Sigmoid colon (tissue), 4 donors: ENCODE results near the gene IL15RA.

ENCODE experiments used
- EP300 ChIP-seq, 4 donors: sonication (generic); formaldehyde crosslinking; IDR thresholded peaks; one replicate each; pipeline ENCODE4 v1.6.1; 2017; ENCODE audit warnings: antibody characterized with exemption in 4 of 4
- POLR2A ChIP-seq, 2 donors: fragments of 450-650 bp; IDR thresholded peaks; one replicate each; pipeline ENCODE4 v1.6.1; 2016; ENCODE audit warnings: antibody characterized with exemption in 2 of 2, mild to moderate bottlenecking in 2 of 2, moderate library complexity in 2 of 2
- POLR2AphosphoS5 ChIP-seq, 4 donors: sonication (generic); formaldehyde crosslinking; IDR thresholded peaks; one replicate each; pipeline ENCODE4 v1.6.1; 2017; ENCODE audit warnings: antibody characterized with exemption in 4 of 4
- TF ChIP-seq, protein P1 (sequence below), 4 experiments: fragments of 450-650 bp in 3 of 4; fragments of 200-600 bp in 1 of 4; IDR thresholded peaks; one replicate each; pipeline ENCODE4 v1.5.1; 2016 to 2019; ENCODE audit warnings: antibody characterized with exemption in 4 of 4, mild to moderate bottlenecking in 3 of 4, moderate library complexity in 2 of 4

DNA sequence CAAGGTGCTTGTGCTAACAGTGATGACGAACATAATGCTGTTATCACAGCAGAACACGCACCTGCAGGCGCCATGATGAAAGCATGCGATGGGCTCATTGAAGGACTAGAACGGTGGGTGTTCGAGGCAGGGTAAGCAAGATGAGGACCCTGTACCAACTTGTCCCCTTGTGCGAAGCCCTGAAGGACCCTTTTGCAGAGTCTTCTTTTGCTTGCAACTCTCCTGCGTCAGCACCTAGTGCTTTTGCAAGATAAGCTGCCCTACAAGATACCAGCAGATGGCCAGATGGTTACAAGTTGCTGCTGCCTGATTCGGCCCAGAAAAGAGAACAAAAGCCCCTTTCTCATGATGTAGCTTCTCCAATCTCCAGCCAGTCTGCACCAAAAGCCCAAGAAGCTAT, 4.2 kb upstream of the IL15RA start:
- TF ChIP-seq EP300 (IDR thresholded peaks at IDR 0.05) = no peak
- TF ChIP-seq, protein P1, sequence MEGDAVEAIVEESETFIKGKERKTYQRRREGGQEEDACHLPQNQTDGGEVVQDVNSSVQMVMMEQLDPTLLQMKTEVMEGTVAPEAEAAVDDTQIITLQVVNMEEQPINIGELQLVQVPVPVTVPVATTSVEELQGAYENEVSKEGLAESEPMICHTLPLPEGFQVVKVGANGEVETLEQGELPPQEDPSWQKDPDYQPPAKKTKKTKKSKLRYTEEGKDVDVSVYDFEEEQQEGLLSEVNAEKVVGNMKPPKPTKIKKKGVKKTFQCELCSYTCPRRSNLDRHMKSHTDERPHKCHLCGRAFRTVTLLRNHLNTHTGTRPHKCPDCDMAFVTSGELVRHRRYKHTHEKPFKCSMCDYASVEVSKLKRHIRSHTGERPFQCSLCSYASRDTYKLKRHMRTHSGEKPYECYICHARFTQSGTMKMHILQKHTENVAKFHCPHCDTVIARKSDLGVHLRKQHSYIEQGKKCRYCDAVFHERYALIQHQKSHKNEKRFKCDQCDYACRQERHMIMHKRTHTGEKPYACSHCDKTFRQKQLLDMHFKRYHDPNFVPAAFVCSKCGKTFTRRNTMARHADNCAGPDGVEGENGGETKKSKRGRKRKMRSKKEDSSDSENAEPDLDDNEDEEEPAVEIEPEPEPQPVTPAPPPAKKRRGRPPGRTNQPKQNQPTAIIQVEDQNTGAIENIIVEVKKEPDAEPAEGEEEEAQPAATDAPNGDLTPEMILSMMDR (IDR thresholded peaks at IDR 0.05) = no peak
- TF ChIP-seq POLR2A (IDR thresholded peaks at IDR 0.05) = no peak
- TF ChIP-seq POLR2AphosphoS5 (IDR thresholded peaks at IDR 0.05) = no peak
